Forelimb muscle (tissue), 1 donor: ENCODE results near the gene CNTNAP3B. TPM values are rescaled to one million over a fixed set of nuclear protein-coding genes. Genes with fewer than 3 reads are reported as not detected.
"Not testable (repeated sequence)": the region's sequence is repeated elsewhere in the genome, so short reads cannot be mapped to it uniquely, and the experiment has no call there.

Source experiments
- DNase-seq: peaks from one replicate; pipeline ENCODE4 v3.0.0-alpha.2; 2013; ENCODE audit warnings: low read depth
- polyA plus RNA-seq: library from polyadenylated mRNA; unstranded; fragments of 120-200 nt; gene quantifications from one replicate; pipeline ENCODE4 v1.2.1, GENCODE V29; 2013; ENCODE audit not compliant: insufficient read length

The CNTNAP3B gene
- polyA plus RNA-seq: 5.6 TPM

DNA sequence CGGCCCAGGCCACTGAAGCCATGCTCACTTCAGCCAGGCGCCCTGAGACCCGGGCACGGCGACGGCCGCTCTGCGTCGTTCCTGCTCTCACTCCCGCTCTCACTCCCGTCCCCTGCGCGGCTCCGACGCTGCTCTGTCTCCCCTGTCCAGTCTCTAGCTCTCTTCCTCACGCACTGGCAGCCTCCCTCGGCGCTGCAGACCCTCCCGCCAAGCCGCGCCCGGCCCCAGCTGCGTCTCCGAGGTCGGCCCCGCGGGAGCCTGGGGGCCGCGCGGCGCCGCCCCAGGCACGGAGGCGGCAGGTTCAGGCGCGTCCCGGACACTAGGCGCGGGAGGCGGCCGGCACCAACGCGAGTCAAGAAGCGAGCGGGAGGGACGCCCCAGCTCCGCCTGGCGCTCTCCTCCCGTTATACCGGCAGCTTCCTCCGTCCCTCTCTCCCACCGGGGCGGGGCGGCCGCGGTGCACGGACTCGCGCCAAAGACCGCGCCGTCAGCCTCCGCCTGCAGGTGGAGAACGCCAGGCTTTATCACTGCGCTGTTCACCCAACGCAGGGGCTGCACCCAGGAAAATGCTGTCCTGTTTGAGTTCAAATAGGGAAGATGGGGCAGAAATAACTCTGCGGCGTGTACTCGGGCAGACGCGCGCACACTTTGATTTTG lies at the start of gene CNTNAP3B:
CNTNAP3B (minus strand) TSS at position 354 of the 657 bp plus-strand sequence; CDS start at position 22, 332 bp downstream.
- not testable (repeated sequence) for DNase-seq

DNA sequence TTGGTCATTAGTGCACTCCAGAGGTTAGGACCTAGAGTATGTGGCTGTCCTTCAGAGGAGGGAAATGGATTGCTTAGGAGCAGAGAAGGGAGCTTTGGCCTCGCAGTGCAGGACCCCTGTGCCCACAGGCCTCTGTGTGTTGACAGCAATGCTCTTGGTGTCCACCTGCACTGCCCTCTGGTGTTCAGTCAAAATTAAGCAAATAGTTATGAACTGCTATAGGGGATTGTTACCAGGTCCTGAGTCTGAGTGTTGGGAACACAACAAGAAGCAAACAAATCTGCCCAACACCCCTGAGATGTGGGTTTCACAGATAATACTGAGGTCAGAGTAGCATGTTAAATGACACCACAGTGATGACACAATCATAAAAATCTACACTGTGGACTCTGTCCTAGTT lies 31.1 kb upstream of the CNTNAP3B start:
- DNase-seq: not testable (repeated sequence)

- DNase-seq: not testable (repeated sequence)
Measured at GRCh38 chr9:42127056-42127841, 2.0 kb downstream of the CNTNAP3B start.

DNA sequence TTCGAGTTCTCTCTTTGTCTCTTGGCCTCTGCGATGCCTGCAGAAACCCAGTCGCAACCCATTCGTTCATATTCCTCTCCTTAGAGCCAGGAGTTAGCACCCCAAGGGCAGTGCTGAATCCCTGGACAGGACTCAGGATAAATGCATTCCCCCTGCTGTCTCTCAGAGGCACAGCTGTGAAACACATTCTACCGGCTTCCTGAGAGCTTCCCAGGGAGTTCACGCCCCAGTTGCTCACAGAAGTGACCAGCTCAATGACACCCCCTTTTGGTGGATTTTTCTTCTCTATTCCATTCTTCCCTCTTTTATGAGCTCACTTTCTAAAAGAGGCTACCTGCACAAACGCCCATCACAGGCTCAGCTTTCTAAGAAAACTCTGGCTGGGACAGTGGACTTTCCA lies 8.2 kb downstream of the CNTNAP3B start:
- DNase-seq: not testable (repeated sequence)

- DNase-seq: not testable (repeated sequence)
Measured at GRCh38 chr9:42095929-42096328, 33.3 kb downstream of the CNTNAP3B start.

GRCh38 chr9:42084559-42084952 lies 44.7 kb downstream of the CNTNAP3B start:
- not testable (repeated sequence) for DNase-seq

GRCh38 chr9:42083877-42084558 lies 45.2 kb downstream of the CNTNAP3B start:
- not testable (repeated sequence) for DNase-seq

GRCh38 chr9:42080376-42080775 lies 48.9 kb downstream of the CNTNAP3B start:
- DNase-seq: not testable (repeated sequence)

GRCh38 chr9:42074868-42075267 lies 54.4 kb downstream of the CNTNAP3B start:
- DNase-seq: not testable (repeated sequence)

- DNase-seq: not testable (repeated sequence)
Measured at GRCh38 chr9:42071026-42071425, 58.2 kb downstream of the CNTNAP3B start.

DNA sequence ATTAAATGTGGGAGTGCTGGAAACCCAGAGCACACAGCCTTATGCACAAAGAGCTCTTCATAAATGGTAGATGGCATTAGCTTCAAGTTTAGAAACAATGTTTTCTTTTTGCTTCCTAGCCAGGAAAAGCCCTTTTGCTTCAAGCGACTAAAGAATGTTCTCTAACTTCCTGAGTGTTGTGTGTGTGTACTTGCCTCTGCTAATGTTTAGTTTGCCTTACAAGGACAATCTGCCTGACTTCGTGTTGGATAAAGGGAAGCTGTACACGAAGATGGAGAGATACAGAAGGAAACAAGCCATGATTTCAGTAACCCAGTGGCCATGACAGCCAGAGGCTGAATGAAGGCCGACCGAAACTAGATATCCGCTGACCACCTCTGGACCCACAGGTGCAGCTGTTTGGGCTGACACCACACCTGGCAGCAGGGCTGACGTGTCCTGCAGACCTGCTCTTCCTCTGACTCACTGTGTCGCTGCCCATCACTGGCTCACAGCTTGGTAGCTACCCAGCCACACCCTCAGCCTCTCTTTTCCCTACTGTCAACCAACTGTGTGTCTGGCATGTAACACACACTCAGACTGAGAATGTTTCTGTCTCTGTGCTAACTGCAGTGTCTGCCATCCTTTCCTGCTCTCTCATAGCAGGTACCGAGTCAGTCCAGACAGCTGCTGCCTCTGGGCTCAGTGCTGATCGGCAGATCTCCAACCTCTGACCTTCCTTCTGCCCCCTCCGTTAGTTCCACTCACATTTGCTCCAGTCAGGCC lies 59.0 kb downstream of the CNTNAP3B start:
- DNase-seq: not testable (repeated sequence)

DNA sequence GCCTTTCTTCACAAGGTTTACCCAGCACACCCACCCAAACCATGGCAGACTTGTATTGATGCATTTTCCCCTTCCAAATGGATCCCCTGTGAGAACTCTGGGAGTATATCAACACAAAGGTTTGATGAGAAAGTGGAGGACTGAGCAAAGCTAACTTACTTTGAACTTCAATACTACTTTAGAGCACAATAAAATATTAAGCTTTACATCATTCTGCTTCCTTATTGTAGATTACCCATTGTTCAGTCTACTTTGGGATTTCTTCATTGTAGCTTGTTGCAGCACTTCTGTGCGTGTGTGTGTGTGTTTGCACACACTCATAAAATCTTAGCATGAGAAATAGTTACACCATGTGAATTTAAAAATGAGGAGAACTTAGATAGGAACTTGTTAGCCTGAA lies 75.4 kb downstream of the CNTNAP3B start:
- DNase-seq: not testable (repeated sequence)

DNA sequence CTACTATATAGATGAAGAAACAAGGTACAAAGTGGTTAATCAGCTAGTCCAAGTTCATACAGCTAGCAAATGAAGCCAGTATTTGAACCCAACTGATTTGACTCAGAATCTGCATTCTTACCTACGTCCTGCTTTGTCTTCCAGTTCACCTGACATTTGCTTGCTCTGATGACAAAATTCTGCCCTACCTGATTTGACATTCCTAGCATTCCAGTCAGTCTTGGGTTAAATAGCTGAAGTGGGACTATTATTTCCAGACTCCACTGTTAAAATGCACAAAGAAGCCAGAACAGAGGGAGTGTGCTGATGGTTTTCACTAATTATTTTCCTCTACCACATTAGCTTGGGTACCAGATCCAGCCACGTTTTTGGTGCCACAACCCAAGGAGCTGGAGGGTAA lies 78.5 kb downstream of the CNTNAP3B start:
- not testable (repeated sequence) for DNase-seq

DNA sequence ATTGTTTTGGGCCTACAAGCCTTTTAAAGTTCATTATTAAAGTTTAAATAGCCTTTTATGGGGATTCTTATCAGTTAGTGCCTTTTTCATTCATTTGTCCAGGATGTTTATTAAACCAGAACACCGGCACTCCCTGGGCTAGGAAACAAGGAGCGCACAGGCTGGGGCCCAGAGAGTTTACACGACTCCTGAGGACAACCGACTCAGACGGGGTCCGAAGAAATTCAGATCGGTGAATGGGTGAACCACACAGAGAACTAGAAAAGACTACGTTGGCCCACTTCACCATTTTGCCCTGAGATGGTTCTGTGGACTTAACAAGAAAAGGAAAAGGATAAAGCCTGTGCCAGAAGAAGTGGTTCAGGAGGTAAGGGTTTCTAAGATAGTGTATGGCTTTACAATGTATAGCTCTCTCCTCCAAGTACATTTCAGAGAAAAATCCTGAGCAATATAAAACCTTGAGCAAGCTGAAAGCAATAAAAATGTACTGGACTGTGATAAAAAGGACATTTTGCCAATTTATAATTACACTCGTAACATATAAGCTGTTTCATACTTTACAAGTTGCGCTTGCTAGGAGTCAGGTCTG lies 84.7 kb downstream of the CNTNAP3B start:
- DNase-seq: not testable (repeated sequence)

- DNase-seq: not testable (repeated sequence)
Measured at GRCh38 chr9:42033541-42033940, 95.7 kb downstream of the CNTNAP3B start.

- not testable (repeated sequence) for DNase-seq
Measured at GRCh38 chr9:42020639-42021038, 108.6 kb downstream of the CNTNAP3B start.

- not testable (repeated sequence) for DNase-seq
Measured at GRCh38 chr9:42018220-42018922, 110.9 kb downstream of the CNTNAP3B start.

DNA sequence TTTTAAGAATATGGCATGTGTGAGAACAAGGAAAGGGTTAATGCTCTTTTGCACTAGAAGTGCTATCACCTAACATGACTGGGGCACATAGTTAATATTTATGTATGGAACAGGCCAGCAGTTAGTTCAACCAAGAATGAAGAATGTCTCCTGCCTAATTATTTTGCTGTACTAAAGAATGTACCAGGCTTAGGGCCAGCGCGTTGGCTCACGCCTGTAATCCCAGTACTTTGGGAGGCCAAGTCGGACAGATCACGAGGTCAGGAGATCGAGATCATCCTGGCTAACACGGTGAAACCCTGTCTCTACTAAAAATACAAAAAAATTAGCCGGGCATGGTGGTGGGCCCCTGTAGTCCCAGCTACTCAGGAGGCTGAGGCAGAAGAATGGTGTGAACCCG lies 114.9 kb downstream of the CNTNAP3B start:
- DNase-seq: not testable (repeated sequence)

DNA sequence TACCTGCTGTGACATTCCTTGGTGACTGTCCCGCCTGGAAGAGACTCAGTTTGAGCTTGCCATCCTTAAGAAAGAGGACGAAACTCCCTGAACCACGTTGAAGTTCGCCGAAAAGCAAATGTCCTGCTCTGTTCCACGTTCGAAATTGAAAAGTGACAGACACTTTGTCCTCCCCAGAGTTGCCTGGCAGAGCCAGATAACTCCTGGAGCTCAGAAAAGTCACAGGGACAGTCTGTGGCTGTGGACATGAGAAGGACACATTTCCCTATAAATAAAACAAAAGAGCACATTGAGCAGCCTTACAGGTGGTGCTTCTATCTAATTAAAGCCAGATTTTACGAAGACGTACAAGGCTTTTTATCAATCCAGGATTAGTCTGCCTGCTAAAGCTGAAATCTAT lies 137.6 kb downstream of the CNTNAP3B start:
- DNase-seq: not testable (repeated sequence)

DNA sequence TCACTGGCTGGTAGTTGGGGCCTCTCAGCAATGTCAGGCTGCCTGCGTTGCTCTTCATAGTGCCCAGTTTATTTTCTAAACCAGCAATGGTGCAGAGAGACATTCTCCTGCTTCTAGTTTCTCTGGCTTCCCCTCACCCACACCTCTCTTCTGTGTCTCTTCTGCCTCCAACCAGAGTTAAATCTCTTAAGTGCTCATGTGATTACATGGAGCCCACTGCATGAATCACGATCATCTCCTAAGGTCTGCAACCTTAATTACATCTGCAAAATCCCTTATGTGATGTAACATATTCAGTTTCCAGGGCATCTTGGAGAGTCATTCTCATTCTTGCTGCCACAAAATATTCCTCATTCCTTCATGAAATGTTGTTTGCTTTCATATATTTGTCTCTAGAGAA lies 149.0 kb downstream of the CNTNAP3B start:
- DNase-seq: not testable (repeated sequence)
